GM18519 (cell line): ENCODE data around the gene ABT1.
A peak's percentile ranks its signal among the peaks of the same experiment; 100 is the strongest.

Source experiments
- ATAC-seq: cut with Tn5 transposase; IDR thresholded peaks from one replicate; pipeline ENCODE4 v1.9.1; 2021; ENCODE audit warnings: mild to moderate bottlenecking, moderate library complexity; ENCODE audit not compliant: unreplicated experiment, low FRiP score

ABT1 gene

GRCh38 chr6:26571592-26572296, 25.0 kb upstream of the ABT1 start:
- peak; percentile 33 for ATAC-seq

- ATAC-seq: no peak
Observed at GRCh38 chr6:26575494-26575939, 21.2 kb upstream of the ABT1 start.

- ATAC-seq: no peak
Observed at GRCh38 chr6:26576407-26576843, 20.3 kb upstream of the ABT1 start.

GRCh38 chr6:26576929-26577719, 19.6 kb upstream of the ABT1 start:
- no peak for ATAC-seq

- no peak for ATAC-seq
Observed at GRCh38 chr6:26577720-26578072, 19.1 kb upstream of the ABT1 start.

GRCh38 chr6:26578279-26578678, 18.5 kb upstream of the ABT1 start:
- ATAC-seq: no peak

GRCh38 chr6:26578741-26579140, 18.0 kb upstream of the ABT1 start:
- ATAC-seq: no peak

GRCh38 chr6:26581164-26581915, 15.4 kb upstream of the ABT1 start:
- no peak for ATAC-seq

GRCh38 chr6:26588965-26589364, 7.8 kb upstream of the ABT1 start:
- ATAC-seq: no peak

GRCh38 chr6:26592649-26593048, 4.1 kb upstream of the ABT1 start:
- ATAC-seq: no peak

- no peak for ATAC-seq
Observed at GRCh38 chr6:26593278-26594130, 3.2 kb upstream of the ABT1 start.

- ATAC-seq: no peak
Observed at GRCh38 chr6:26594131-26594498, 2.6 kb upstream of the ABT1 start.

- no peak for ATAC-seq
Observed at GRCh38 chr6:26594730-26595632, 1.8 kb upstream of the ABT1 start.

- ATAC-seq: no peak
Observed at GRCh38 chr6:26595669-26596269, 984 bp upstream of the ABT1 start.

GRCh38 chr6:26597389-26597766, 625 bp downstream of the ABT1 start:
- ATAC-seq: no peak

GRCh38 chr6:26597821-26598220, 1.1 kb downstream of the ABT1 start:
- ATAC-seq: no peak

- ATAC-seq: no peak
Observed at GRCh38 chr6:26598267-26598666, 1.5 kb downstream of the ABT1 start.

GRCh38 chr6:26599134-26599533, 2.4 kb downstream of the ABT1 start:
- no peak for ATAC-seq

- no peak for ATAC-seq
Observed at GRCh38 chr6:26599591-26599990, 2.8 kb downstream of the ABT1 start.
